Ovary (tissue), 9 donors: ENCODE data around the gene SFXN5. TPM values are rescaled to one million over a fixed set of nuclear protein-coding genes. Genes with fewer than 3 reads are reported as not detected.

Source experiments
- DNase-seq, 5 donors: peaks; one replicate each; pipeline ENCODE4 v3.0.0-alpha.2; 2019 to 2020
- H3K27ac ChIP-seq, 2 donors: fragments of 200-600 bp; one replicate each; pipeline versions ENCODE4 v1.5.1 to v1.8.0; 2019 to 2022
- H3K27me3 ChIP-seq: fragments of 200-600 bp; one replicate; pipeline ENCODE4 v1.8.0; 2022
- H3K36me3 ChIP-seq: fragments of 200-600 bp; sonication (generic); one replicate; pipeline ENCODE4 v1.5.1; 2019
- H3K4me1 ChIP-seq: one replicate; pipeline ENCODE4 v1.8.1; 2013; ENCODE audit warnings: mild to moderate bottlenecking, moderate library complexity; ENCODE audit not compliant: insufficient read depth
- H3K4me3 ChIP-seq: fragments of 200-600 bp; sonication (generic); one replicate; pipeline ENCODE4 v1.5.1; 2017
- H3K9me3 ChIP-seq, 2 donors: fragments of 200-600 bp in 1 of 2; sonication (generic) in 1 of 2; one replicate each; pipeline versions ENCODE4 v1.5.1 to v1.8.1; 2013 to 2019; ENCODE audit warnings: mild to moderate bottlenecking in 1 of 2, moderate library complexity in 1 of 2
- EP300 ChIP-seq: sonication (generic); formaldehyde crosslinking; IDR thresholded peaks from one replicate; pipeline ENCODE4 v1.6.1; 2017; ENCODE audit warnings: antibody characterized with exemption
- POLR2A ChIP-seq: fragments of 450-650 bp; IDR thresholded peaks from one replicate; pipeline ENCODE4 v1.6.1; 2017; ENCODE audit warnings: antibody characterized with exemption, mild to moderate bottlenecking, moderate library complexity
- WGBS, 3 donors: extraction: QIAGEN DNeasy Blood & Tissue Kit in 1 of 3; methylation state at CpG; one replicate each; pipeline versions ENCODE4 v1.1.5 to v1.1.7; 2013 to 2017; 5-methylcytosine and 5-hydroxymethylcytosine counted together
- intact Hi-C, 4 donors: fragments of 100-400 bp; cut with DNase I; formaldehyde crosslinking; loops; one replicate each; pipeline versions ENCODE4 v1.11.0 to v1.15.1; 2022 to 2023
- polyA plus RNA-seq, 2 donors: library from polyadenylated mRNA; stranded (reverse); fragments of 200-250 nt in 1 of 2; fragments of 350-450 nt in 1 of 2; fragmentation: Illumina TruSeq in 1 of 2; extraction: RNeasy Lipid Tissue Mini Kit (QIAGEN cat#74804) in 1 of 2; gene quantifications; one replicate each; pipeline ENCODE4 v1.2.3, GENCODE V29; 2013 to 2014
- total RNA-seq, 7 donors: library from RNA; depleted of rRNA in 2 of 7; stranded (reverse); fragments of >200 nt in 2 of 7; fragmentation: NEBNext Ultra II Directional in 3 of 7; extraction: Animal tissue kit (Norgen Biotek cat#: 25700) in 3 of 7; gene quantifications; one replicate each; pipeline versions ENCODE4 v1.1.0 to v1.2.4, GENCODE V29; 2016 to 2023
- TF ChIP-seq, protein P1 (sequence below), 3 donors: fragments of 450-650 bp in 2 of 3; fragments of 200-600 bp in 1 of 3; IDR thresholded peaks; one replicate each; pipeline versions ENCODE4 v1.5.1 to v1.8.0; 2016 to 2022; ENCODE audit warnings: antibody characterized with exemption in 3 of 3, mild to moderate bottlenecking in 1 of 3
- donor health status: DM: no; HTN: no; CAD: no; lungs with moderate emphysema.
- donor health status: DM: no; HTN: no; CAD: no.
- donor health status: Bipolar disorder and iron deficiency.
- donor health status: DM: yes; HTN: yes; CAD: no.
- donor health status: DM: no; HTN: no; CAD: no.
- donor health status: DM: yes; HTN: yes; CAD: no.

The SFXN5 gene
- total and polyA plus RNA-seq, 9 donors = 4.3 to 19.3 (median 11.6) TPM

GRCh38 chr2:72926811-72927465 lies 144.6 kb downstream of the SFXN5 start:
- WGBS, 3 donors = 57 to 67% (median 64%) methylated on average over 6 of the region's 6 CpGs
- Histone ChIP-seq H3K4me1 (peaks cover 6% of the 10 kb centered on the region), H3K36me3 (no peaks in the 10 kb centered on the region), H3K27me3 (no peaks in the 10 kb centered on the region), H3K9me3 (no peaks in the 10 kb centered on the region), H3K27ac (no peak overlapping the region), H3K4me3 (no peak overlapping the region)
- intact Hi-C loops = no loop called here
- DNase-seq = no peak
- TF ChIP-seq, protein P1, sequence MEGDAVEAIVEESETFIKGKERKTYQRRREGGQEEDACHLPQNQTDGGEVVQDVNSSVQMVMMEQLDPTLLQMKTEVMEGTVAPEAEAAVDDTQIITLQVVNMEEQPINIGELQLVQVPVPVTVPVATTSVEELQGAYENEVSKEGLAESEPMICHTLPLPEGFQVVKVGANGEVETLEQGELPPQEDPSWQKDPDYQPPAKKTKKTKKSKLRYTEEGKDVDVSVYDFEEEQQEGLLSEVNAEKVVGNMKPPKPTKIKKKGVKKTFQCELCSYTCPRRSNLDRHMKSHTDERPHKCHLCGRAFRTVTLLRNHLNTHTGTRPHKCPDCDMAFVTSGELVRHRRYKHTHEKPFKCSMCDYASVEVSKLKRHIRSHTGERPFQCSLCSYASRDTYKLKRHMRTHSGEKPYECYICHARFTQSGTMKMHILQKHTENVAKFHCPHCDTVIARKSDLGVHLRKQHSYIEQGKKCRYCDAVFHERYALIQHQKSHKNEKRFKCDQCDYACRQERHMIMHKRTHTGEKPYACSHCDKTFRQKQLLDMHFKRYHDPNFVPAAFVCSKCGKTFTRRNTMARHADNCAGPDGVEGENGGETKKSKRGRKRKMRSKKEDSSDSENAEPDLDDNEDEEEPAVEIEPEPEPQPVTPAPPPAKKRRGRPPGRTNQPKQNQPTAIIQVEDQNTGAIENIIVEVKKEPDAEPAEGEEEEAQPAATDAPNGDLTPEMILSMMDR (IDR thresholded peaks at IDR 0.05) = no peak

- peaks cover 6% of the 10 kb centered on the region for H3K4me1 ChIP-seq
- no peak for DNase-seq
- no peak overlapping the region for H3K4me3 ChIP-seq
- H3K36me3 ChIP-seq = no peaks in the 10 kb centered on the region
- no peaks in the 10 kb centered on the region for H3K9me3 ChIP-seq
- intact Hi-C loops = no loop called here
- no peak for TF ChIP-seq POLR2A
- TF ChIP-seq, protein P1 (IDR thresholded peaks at IDR 0.05) = no peak
- no peak for TF ChIP-seq EP300
- H3K27ac ChIP-seq = no peak overlapping the region
- 16 to 33% (median 21%) methylated on average over 4 of the region's 4 CpGs for WGBS, 3 donors
- H3K27me3 ChIP-seq = no peaks in the 10 kb centered on the region
Measured at GRCh38 chr2:72926368-72926767, 145.1 kb downstream of the SFXN5 start.

DNA sequence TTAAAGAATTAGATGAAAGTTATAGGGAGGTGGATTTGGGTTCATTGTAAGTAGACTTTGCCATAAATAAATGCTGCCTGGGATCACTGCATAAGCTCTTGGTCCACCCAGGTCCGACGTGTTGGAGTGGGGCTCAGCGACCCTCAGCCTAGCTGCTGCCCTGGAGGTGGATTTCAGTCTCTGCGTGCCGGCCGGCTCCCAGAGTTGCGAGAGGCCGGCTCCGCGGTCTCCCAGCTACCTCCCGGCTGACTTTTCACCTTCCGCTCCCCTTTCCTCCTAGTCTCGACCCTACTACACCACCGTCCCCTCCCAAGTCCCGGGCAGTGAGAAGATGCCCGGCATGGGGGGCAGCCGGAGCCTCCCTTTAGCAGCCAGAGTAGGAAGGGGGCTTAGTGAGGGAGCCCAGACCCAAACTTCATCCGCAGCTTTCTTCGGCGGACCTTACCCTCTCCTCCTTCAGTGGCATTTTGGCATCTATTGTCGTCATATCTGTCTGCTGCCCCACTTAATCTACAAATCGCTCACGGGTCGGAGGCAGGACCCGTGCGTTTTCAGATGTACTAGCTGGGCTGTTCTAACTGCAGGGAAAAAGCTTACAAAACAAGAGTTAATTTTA lies 146.1 kb downstream of the SFXN5 start:
- Histone ChIP-seq H3K27ac (no peak overlapping the region), H3K9me3 (no peaks in the 10 kb centered on the region), H3K36me3 (no peaks in the 10 kb centered on the region), H3K4me3 (no peak overlapping the region), H3K4me1 (peaks cover 6% of the 10 kb centered on the region), H3K27me3 (no peaks in the 10 kb centered on the region)
- TF ChIP-seq, protein P1 (IDR thresholded peaks at IDR 0.05) = no peak
- TF ChIP-seq EP300 (no peak), POLR2A (no peak)
- DNase-seq = no peak
- intact Hi-C loops = no loop called here
- 5 to 11% (median 9%) methylated on average over 26 of the region's 26 CpGs for WGBS, 3 donors

GRCh38 chr2:72924353-72925240 lies 146.9 kb downstream of the SFXN5 start:
- WGBS, 3 donors = 3 to 6% (median 3%) methylated on average over 22 to 61 of the region's 61 CpGs
- no peaks in the 10 kb centered on the region for H3K36me3 ChIP-seq
- intact Hi-C loops = no loop called here
- H3K4me1 ChIP-seq = peaks cover 8% of the 10 kb centered on the region
- DNase-seq = no peak
- TF ChIP-seq, protein P1 (IDR thresholded peaks at IDR 0.05) = no peak
- TF ChIP-seq EP300 (no peak), POLR2A (no peak)
- H3K4me3 ChIP-seq = no peak overlapping the region
- H3K9me3 ChIP-seq = no peaks in the 10 kb centered on the region
- H3K27me3 ChIP-seq = no peaks in the 10 kb centered on the region
- H3K27ac ChIP-seq = no peak overlapping the region
